ENCODE measurements around the gene FAM163A.

The FAM163A gene

GRCh38 chr1:179745131-179745611 lies 2.1 kb downstream of the FAM163A start:
- TF ChIP-seq EZH2 (IDR thresholded peaks at IDR 0.05; ENCODE audit: borderline replicate concordance, low read length) (no peak), CTCF (IDR thresholded peaks at IDR 0.05; ENCODE audit: low read length) (no peak)
- Histone ChIP-seq H3K4me1 (ENCODE audit: insufficient read depth, low read length, severe bottlenecking) (no peaks in the 10 kb centered on the region), H4K20me1 (ENCODE audit: insufficient read depth, low read length) (no peaks in the 10 kb centered on the region), H2AFZ (ENCODE audit: low read length) (no peak overlapping the region), H3K36me3 (ENCODE audit: insufficient read depth, low read length) (no peaks in the 10 kb centered on the region), H3K4me3 (ENCODE audit: low read depth, low read length, poor library complexity, severe bottlenecking) (no peak overlapping the region), H3K79me2 (ENCODE audit: insufficient read depth, low read length) (no peaks in the 10 kb centered on the region), H3K9me2 (ENCODE audit: low read depth, low read length) (no peaks in the 10 kb centered on the region), H3K27me3 (ENCODE audit: insufficient read depth, low read length) (no peaks in the 10 kb centered on the region), H3K9ac (ENCODE audit: low read length) (no peak overlapping the region), H3K27ac (ENCODE audit: low read depth, low read length, poor library complexity, severe bottlenecking) (no peak overlapping the region), H3K9me3 (ENCODE audit: low read length) (no peaks in the 10 kb centered on the region), H3K4me2 (ENCODE audit: low read length) (no peak overlapping the region), H3F3A (ENCODE audit: insufficient read depth, low read length) (no peaks in the 10 kb centered on the region)

GRCh38 chr1:179745743-179746142 lies 2.7 kb downstream of the FAM163A start:
- Histone ChIP-seq H3K4me2 (ENCODE audit: low read length) (no peak overlapping the region), H3K36me3 (ENCODE audit: insufficient read depth, low read length) (no peaks in the 10 kb centered on the region), H3K9me3 (ENCODE audit: low read length) (no peaks in the 10 kb centered on the region), H3K4me3 (ENCODE audit: low read depth, low read length, poor library complexity, severe bottlenecking) (no peak overlapping the region), H3K27me3 (ENCODE audit: insufficient read depth, low read length) (no peaks in the 10 kb centered on the region), H3K27ac (ENCODE audit: low read depth, low read length, poor library complexity, severe bottlenecking) (no peak overlapping the region), H3K79me2 (ENCODE audit: insufficient read depth, low read length) (no peaks in the 10 kb centered on the region), H3F3A (ENCODE audit: insufficient read depth, low read length) (no peaks in the 10 kb centered on the region), H2AFZ (ENCODE audit: low read length) (no peak overlapping the region), H3K9me2 (ENCODE audit: low read depth, low read length) (no peaks in the 10 kb centered on the region), H3K4me1 (ENCODE audit: insufficient read depth, low read length, severe bottlenecking) (no peaks in the 10 kb centered on the region), H3K9ac (ENCODE audit: low read length) (no peak overlapping the region), H4K20me1 (ENCODE audit: insufficient read depth, low read length) (no peaks in the 10 kb centered on the region)
- no peak for TF ChIP-seq CTCF (IDR thresholded peaks at IDR 0.05; ENCODE audit: low read length)
- no peak for TF ChIP-seq EZH2 (IDR thresholded peaks at IDR 0.05; ENCODE audit: borderline replicate concordance, low read length)

- Histone ChIP-seq H3K4me3 (ENCODE audit: low read depth, low read length, poor library complexity, severe bottlenecking) (no peak overlapping the region), H3K4me1 (ENCODE audit: insufficient read depth, low read length, severe bottlenecking) (no peaks in the 10 kb centered on the region), H4K20me1 (ENCODE audit: insufficient read depth, low read length) (no peaks in the 10 kb centered on the region), H3K79me2 (ENCODE audit: insufficient read depth, low read length) (no peaks in the 10 kb centered on the region), H3K9ac (ENCODE audit: low read length) (no peak overlapping the region), H3K9me2 (ENCODE audit: low read depth, low read length) (no peaks in the 10 kb centered on the region), H3K36me3 (ENCODE audit: insufficient read depth, low read length) (no peaks in the 10 kb centered on the region), H3K27ac (ENCODE audit: low read depth, low read length, poor library complexity, severe bottlenecking) (no peak overlapping the region), H3K4me2 (ENCODE audit: low read length) (no peak overlapping the region), H2AFZ (ENCODE audit: low read length) (no peak overlapping the region), H3K9me3 (ENCODE audit: low read length) (no peaks in the 10 kb centered on the region; the same call in 1 of the 2 replicates), H3F3A (ENCODE audit: insufficient read depth, low read length) (no peaks in the 10 kb centered on the region), H3K27me3 (ENCODE audit: insufficient read depth, low read length) (no peaks in the 10 kb centered on the region)
- TF ChIP-seq EZH2 (IDR thresholded peaks at IDR 0.05; ENCODE audit: borderline replicate concordance, low read length) = no peak
- TF ChIP-seq CTCF (IDR thresholded peaks at IDR 0.05; ENCODE audit: low read length) = no peak
Observed at GRCh38 chr1:179747611-179748010, 4.5 kb downstream of the FAM163A start.
